Limb (tissue), 2 donors: ENCODE data around the gene SLC1A3.
A peak's percentile ranks its signal among the peaks of the same experiment; 100 is the strongest.

Experiments used
- DNase-seq, 2 donors: peaks; one replicate each; pipeline ENCODE4 v3.0.0-alpha.2; 2016; ENCODE audit errors: extremely low spot score in 2 of 2

SLC1A3 gene

DNA sequence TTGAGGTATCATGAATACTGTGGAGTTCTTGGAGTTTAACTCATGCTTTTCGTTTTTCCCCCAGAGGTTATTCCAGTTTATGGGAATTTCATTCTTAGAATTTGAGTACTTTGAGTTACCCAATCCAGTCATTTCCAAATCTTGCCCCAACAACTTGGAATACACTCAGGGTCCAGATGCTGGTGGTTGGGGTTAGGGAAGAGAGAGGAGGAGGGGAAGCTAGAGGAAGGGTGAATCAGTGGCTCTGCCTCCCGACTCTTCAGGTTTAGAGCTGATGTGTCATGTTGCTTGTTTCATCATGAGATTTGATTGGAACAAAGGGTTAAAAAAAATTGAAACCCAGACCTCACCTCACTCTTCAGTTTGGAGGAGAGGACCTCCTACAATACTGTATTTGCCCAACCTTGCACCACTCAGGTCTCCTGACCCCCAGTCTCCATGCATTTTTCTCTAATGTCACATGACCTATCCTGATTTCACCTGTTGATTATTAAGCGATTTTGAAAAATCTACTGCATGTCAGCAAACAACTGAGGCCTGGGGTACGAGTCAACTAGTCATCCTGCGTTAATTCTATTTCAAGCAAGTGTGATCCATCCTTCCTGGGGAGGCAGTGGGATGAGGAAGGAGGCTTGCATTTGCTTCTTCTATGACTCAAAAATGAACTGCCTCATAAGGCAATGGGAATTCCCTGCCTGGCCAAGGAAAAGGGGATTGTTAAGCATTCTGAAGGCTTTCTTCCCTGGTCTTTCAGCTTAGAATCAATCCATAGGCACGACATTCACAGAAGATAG, 6.2 kb upstream of the SLC1A3 start:
- DNase-seq, result no peak

DNA sequence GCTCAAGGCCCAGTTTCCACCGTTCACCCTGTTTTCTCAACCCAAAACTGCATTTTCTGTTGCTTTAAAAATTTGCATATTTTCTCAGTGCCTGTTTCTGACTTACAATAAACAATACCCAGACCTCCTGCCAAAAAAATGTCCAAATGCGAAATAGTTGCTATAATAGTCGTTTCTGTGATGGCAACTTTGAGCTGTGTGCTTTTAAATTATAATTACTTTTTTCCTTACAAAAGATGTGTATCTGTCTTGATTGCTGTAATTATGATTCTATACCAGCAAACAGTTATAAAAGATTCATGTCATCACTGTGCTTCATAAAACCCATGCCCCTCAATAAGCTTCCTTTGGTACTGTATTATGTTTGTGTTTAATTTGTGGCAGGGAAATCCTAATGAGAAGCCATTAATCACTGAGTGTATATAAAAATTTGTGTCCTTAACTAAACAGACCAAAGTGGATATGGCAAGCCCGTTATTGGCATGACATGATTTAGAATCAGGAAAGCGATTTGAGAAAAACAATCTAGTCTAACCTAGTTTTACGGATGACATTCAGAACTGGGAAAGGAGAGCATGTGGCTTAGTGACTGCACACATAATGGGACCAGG, 5.4 kb upstream of the SLC1A3 start:
- no peak for DNase-seq

DNA sequence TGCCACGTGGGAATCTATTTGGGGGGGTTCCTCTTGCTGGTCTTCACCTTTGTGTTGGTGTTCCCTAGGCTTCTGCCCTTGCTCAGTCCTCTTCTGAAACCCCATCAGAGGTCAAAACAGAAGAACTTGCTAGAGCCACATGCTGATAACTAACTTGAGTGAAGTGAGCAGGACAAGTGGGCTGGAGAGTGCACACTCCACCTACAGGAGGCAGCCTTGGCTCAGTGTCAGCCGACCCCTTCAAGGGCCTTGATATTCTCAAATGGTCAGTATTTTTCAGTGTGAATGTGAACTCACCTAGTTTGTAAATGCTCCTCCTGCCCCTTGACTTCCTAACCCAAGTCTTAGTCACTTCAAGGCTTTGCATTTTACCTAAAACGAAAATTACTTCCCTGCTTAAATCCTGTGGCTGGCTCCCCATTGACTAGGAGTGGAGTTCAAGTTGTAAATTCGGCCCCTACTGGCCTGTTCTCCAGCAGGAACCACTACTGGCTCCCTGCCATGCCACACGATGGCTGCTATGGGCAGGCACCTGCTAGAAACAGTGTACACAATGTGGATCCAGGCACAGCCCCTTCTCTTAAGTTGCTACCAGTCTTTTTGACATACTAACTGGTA, 3.6 kb upstream of the SLC1A3 start:
- DNase-seq, result no peak

DNA sequence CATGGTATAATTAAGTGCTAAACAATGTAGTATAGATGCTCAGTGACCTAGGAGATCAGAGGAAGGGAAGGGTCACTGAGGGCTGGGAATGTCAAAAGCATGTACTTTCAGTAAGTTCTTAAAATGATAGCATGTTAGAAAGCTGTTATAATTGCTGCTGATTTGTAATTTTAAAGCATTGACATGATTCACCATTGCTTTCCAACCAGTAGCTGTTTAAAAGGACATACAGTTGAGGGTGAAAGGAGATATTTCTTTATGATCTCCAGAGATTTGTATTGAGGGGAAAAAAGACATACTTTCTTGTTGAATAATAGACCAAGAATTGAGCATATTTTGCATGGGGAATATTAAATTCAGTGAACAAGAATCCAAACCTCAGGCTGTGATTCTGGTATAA, 1.2 kb upstream of the SLC1A3 start:
- DNase-seq, result no peak

DNA sequence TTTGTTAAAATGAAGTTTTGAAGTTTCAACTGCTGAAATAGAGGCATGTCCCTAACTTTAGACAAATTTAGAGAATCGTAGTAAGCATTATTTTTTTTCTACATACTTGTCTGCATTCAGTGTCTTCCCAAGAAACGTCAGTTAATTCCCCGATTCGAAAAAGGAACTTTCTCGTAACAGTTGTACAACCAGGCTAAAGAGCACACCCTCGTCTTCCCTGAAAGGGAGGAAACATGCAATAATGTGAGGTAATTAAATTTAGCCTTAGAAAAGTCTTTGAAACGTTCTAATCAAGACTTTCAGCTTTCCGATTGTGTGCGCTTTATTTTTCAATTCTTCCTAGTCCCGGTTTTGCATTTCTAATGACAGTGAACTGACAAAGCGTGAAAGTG, 374 bp upstream of the SLC1A3 start:
- DNase-seq, result no peak

DNA sequence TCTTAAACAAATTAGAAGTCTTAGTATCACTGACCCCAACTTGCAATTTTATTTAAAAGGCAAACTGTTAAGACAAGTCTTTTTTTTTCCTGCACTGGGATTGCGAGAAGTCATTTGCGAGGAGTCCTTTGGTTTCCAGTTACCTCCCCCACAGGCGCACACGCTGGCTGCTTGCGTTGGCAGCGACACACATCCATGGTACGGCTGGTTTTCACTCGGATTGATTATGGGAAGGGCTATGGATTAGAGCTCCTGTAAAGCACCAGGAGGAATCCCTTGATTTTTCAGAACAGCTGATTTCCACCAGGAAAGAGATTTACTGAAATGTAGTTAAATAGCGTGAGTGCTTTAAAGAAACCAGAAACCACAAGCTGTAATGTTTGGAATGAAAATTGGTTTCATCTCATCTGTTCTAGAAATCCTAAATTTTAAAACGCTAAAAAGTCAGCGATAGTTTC, 737 bp downstream of the SLC1A3 start:
- peak; percentile 55 to 64 for DNase-seq

DNA sequence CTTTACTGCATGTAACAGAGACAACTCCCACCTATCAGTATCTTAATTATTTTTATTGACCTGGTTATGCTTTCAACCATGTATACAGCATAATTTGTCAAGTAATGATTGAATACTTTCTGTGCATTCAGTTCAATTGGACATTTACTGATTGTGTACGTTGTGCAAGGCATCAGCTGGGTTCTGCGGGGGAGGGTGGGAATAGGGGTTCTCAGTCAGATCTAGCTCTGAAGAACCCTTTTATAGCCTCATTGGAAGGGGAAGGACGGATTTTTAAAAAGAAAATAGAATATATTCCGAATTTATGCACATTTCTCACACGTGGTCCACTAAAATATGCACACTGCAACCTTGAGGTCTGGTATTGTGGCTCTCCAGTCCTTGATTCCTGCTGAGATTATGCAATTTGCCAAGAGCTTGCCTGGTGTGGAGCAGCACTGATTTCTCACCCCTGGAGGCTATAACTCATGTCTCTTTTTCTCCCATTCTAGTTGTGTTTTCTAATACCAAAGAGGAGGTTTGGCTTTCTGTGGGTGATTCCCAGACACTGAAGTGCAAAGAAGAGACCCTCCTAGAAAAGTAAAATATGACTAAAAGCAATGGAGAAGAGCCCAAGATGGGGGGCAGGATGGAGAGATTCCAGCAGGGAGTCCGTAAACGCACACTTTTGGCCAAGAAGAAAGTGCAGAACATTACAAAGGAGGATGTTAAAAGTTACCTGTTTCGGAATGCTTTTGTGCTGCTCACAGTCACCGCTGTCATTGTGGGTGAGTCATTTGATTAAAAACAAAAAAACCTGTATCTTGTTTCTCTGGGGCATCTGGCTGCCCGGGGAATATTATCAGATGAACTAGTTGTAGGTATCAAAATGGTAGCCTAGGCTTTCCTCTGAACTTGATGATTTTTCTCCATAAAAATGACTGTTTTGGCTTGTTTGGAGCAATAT, 1.7 kb downstream of the SLC1A3 start:
- no peak for DNase-seq

DNA sequence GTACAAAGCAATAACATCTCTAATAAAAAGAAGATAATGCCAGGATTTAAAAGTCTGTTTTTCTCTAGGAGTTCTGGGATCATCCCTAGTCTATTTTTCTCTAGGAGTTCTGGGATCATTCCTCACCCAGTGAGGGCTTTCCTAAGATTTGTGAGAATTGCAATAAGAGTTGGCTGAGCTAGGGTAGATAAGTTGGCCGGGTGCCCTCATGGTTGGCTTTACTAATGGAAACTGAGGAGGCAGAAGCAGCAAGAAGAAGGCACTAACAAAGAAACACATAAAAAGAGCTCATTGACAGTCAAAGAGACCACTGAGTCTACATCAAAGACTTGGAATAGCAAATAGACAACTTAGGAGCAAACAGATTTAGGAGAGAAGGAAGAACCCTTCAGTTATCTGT, 4.2 kb downstream of the SLC1A3 start:
- DNase-seq, result no peak

DNA sequence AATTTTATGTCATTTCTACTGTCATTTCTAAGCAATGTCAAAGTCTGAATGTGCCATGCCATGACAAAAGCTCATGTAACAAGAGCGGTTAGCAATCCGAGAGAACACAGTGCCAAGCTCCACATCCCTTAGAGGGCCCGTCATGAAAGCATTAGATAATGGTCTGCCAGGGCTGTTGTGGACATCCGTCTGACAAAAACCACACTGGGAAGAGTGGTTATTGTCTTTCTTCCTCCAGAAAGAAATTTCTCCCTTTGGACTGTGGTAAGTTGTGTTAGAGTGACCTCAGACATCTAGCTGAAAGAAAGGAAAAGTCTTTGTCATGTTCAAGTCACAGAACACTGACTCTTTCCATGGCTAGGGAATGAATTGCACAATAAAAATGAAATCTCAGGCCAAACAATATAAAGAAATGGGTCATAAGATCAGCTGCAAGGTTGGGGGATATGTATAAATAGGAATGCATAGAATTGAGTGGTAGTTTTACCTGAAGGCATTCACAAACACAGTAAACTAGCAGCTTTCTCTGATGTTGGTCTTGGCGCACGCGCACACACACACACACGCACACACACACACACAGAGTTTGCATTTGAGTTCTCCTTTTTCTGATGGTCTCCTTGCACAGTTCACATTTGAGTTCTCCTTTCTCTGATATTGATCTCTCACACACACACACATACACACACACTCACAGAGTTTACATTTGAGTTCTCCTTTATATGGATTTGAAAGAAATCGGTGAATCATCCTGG, 5.3 kb downstream of the SLC1A3 start:
- no peak for DNase-seq

DNA sequence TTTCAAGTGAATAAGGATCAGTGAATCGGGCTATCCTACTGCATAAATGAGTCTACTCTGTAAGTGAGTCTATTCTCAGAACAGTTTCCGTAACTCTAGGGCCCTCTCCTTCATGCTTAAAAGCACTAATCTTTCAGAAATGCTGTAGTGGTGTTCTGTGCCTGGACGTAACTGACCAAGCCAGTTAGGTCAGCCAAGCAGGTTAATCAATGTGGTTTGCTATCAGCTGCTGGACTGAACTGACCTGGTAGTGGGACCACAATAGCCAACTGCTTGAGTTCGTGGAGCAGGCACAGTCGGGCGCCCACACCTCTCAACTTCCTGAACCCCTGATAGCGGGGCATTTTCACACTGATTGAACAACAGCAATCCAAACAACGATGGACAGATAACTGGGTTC, 6.8 kb downstream of the SLC1A3 start:
- no peak for DNase-seq

DNA sequence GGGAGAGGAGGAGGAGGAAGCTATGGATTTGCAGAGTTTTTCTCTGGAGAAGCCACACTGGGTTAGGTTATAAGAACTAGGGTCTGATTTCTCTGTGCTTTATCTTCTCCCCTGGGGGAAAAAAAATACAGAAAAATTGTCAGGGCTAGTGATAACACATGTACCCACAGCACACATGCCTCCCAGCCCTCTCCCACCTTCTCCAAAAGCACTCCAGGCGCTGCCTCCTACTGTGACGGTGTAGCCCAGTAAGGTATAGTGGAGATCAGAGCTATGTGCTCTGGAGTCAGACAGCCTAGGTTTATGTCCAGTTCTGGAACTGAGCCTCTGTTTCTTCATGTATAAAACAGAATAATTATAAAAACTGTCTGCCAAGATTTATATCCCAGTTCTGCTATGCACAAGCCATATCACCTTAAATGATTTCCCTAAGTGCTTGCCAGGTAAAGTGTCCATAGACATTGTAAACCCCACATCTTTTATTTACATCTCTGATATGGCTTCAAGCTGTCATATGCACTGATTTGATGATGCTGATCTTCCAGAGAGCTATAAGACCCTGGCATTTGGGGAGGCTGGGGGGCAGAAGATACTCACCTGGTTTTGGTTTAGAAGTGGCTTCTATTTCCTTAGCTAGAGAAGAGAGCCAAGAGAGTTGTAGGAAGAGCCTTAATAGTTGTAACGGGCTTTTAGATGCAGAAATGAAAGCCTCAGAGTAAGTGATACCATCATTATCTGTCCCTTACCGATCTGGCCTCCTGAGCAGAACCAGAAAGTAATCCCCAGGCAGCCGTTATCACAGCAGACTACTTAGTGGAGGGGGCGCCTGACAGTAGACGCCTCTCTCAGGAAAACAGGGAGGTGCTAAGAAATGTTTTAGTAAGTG, 7.6 kb downstream of the SLC1A3 start:
- DNase-seq, result no peak

DNA sequence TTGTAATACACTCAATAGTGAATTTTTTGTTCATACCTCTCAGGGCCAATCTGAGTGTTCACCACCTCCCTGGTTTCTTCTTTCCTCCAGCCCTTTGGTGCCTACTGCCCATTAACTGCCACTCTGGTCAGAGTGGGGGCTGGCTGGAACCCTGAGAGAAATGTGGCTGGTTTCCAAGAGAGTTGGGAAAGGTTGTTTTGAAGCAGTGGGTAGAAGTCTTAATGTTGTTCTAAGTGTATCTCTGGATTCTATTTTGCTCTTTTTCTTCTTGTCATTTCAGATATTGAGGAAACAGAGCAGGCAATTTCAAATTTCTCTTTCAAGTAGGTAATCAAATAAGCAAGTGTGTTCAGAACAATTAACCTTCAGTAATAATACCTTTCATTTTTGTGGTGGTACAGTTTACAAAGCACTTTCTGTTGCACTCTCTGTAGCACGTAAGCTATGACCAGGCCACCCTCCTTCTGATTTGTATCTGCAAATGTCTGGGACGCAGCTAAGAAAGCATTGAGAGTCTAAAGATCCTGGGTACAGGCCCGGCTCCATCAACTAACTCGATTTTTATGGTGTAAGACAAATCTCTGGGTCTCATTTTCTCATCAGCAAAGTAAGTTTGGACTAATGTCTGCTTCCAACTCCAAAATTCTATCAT, 8.4 kb downstream of the SLC1A3 start:
- DNase-seq, result no peak

DNA sequence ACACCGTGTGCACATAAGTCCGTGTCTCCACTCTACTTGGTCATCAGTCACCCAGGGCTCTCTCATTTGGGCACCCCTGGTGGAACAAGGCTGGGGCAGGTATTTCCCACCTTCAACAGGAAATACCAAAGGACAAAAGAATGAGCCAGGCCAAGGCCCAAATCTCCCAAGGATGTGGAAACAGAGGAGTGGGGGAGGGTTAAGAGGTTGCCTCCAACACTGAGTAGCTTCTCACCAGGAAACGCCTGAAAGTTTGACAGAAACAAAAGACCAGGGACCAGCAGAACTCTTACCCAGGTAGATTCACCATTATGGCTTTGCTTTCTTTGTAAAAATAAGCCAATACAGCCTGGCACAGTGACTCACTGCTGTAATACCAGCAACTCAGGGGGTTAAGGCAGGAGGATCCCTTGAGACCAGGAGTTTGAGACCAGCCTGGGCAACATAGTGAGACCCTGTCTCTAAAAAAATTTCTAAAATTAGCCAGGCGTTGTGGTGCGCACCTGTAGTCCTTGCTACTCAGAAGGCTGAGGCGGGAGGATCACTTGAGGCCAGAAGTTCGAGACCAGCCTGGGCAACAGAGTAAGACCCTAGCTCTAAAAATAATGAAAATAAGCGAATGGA, 12.7 kb downstream of the SLC1A3 start:
- DNase-seq, result no peak

DNA sequence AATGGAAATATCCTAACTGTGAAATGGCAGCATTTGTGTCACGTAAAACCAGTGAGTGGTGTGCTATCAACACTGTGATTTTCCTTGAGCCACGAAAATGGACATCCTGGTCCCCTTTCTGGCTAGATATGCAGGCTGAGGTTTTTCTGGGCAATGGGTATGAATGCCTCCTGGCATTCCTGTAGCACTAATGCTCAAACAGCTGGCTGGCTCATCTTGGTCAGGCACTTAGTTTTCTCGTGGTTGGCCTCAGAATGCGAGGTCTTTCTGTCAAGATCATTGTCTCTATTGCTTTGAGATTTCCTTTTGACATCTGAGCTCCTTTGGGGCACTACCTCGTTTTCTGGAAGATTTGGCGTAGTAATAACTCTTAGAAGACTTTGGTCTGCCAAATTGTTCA, 15.6 kb downstream of the SLC1A3 start:
- no peak for DNase-seq

DNA sequence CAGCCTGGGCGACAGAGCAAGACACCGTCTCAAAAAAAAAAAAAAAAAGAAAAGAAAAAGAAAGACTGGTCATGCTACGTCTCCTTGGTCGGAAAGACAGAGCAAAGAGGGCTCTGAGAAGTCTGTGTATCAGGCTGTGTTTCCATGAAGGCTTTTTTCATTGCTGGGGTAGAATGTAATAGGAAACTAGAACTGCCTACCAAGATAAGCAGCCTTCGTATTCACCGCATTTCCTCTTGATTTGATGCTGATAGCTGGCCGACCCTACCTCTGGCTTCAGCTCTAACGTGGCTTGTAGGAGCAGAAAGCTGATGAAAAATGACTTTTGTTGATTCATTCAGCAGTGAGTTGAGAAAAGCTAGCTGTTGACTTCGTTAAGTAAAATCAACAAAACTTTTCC, 17.4 kb downstream of the SLC1A3 start:
- no peak for DNase-seq

DNA sequence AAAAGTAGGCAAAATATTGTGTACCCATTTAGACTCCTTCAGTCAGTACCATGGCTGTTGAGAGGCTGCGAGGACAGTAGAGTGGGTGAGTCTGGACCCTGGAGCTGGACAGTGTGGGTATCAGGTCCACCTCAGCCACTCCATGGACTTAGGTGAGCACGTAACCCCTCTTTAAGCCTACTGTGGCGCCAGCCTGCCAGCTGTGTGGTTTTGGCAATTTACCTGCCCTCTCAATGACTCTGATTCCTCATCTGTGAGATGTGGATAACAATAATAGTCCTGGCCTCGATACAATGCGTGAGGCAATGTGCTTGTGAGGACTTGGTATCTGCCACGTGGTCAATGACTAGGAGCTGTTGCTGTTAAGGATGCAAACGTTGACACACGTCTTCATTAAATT, 17.9 kb downstream of the SLC1A3 start:
- DNase-seq, result no peak

DNA sequence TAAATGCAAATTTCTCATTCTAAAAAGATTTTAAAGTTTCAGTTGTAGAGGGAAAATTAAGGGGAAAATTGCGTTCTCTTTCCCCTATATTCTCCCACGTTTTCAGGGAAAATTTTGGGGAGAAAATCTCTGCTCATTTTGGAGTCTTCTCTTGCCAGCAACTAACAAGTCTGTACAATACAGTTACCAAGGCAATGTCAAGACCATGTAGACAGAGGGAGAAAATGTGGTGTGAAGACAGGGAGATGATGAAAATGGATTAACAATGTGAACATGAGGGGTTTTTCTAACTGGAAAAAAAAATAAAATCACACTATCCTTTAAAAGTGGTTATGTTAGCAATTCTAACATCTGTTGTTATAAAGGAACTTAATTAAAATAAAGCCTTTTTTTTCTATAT, 22.3 kb downstream of the SLC1A3 start:
- DNase-seq, result no peak

DNA sequence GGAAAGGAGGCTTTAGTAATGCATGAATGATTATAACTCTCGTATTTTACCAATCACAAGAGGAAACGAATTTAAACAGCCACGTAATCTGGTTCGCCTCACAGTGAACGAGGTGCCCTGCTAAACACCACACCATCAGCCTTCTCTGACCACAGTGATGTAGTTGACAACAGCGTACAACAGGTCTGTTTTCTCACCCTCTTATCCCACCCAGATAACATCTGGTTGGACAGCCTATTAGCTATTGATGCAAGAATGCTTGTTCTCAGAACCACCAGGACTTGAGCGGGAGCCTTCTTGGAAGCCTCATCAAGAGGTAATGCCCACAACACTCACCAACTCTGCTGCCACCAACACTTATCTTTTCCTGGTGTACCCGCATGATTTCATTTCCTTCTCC, 23.3 kb downstream of the SLC1A3 start:
- DNase-seq, result no peak
